Nephron (organoid): ENCODE data around the gene SLC38A9.

Source experiments
- H3K27ac Mint-ChIP-seq, 3 experiments: 2 replicates each; pipeline ENCODE4 v1.8.0; 2020; ENCODE audit warnings: mixed read lengths in 3 of 3, mild to moderate bottlenecking in 2 of 3, moderate library complexity in 1 of 3
- H3K27me3 Mint-ChIP-seq: 2 replicates; pipeline ENCODE4 v1.8.0; 2021; ENCODE audit warnings: low read depth, mild to moderate bottlenecking, moderate library complexity, mixed read lengths
- H3K36me3 Mint-ChIP-seq: 2 replicates; pipeline ENCODE4 v1.8.0; 2020; ENCODE audit warnings: low read depth, mixed read lengths
- H3K4me1 Mint-ChIP-seq: 2 replicates; pipeline ENCODE4 v1.8.0; 2020; ENCODE audit warnings: mixed read lengths
- H3K4me3 Mint-ChIP-seq, 3 experiments: 2 replicates each; pipeline ENCODE4 v1.8.0; 2020; ENCODE audit warnings: mild to moderate bottlenecking in 3 of 3, mixed read lengths in 3 of 3, moderate library complexity in 2 of 3
- H3K9me3 Mint-ChIP-seq: 2 replicates; pipeline ENCODE4 v1.8.0; 2020; ENCODE audit warnings: mixed read lengths
- TF ChIP-seq, protein P1 (sequence below), 3 experiments: fragments of 200-600 bp; sonication (generic); IDR thresholded peaks; one replicate each; pipeline ENCODE4 v1.5.0; 2021; ENCODE audit warnings: antibody characterized with exemption in 3 of 3; ENCODE audit not compliant: unreplicated experiment in 3 of 3

Gene SLC38A9

DNA sequence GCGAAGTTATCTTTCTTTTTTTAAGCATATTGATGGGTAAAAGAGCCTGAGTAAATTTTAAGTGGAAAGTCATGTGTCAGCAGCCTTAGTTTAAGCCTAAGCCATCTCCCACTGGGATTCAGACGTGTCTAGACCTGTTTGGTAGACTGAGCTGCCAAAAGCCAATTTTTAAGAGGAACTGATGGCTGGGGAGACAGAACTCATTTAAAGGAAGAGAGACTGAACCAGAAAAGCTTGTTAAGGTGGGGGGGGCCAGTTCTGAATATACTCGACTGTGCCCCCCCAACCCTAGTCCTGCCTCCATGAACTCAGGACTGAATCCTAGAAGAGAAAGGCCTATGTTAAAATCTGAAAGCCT lies 119.0 kb downstream of the SLC38A9 start:
- TF ChIP-seq, protein P1, sequence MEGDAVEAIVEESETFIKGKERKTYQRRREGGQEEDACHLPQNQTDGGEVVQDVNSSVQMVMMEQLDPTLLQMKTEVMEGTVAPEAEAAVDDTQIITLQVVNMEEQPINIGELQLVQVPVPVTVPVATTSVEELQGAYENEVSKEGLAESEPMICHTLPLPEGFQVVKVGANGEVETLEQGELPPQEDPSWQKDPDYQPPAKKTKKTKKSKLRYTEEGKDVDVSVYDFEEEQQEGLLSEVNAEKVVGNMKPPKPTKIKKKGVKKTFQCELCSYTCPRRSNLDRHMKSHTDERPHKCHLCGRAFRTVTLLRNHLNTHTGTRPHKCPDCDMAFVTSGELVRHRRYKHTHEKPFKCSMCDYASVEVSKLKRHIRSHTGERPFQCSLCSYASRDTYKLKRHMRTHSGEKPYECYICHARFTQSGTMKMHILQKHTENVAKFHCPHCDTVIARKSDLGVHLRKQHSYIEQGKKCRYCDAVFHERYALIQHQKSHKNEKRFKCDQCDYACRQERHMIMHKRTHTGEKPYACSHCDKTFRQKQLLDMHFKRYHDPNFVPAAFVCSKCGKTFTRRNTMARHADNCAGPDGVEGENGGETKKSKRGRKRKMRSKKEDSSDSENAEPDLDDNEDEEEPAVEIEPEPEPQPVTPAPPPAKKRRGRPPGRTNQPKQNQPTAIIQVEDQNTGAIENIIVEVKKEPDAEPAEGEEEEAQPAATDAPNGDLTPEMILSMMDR (IDR thresholded peaks at IDR 0.05; ENCODE audit: unreplicated experiment in 3 of 3), result no peak
- Mint-ChIP-seq H3K4me1 (peaks cover 40% of the 10 kb centered on the region), H3K9me3 (no peaks in the 10 kb centered on the region), H3K36me3 (no peaks in the 10 kb centered on the region), H3K27me3 (no peaks in the 10 kb centered on the region), H3K27ac (peak overlapping the region in 2 of 3 experiments; percentile 43 to 55), H3K4me3 (no peak overlapping the region)

DNA sequence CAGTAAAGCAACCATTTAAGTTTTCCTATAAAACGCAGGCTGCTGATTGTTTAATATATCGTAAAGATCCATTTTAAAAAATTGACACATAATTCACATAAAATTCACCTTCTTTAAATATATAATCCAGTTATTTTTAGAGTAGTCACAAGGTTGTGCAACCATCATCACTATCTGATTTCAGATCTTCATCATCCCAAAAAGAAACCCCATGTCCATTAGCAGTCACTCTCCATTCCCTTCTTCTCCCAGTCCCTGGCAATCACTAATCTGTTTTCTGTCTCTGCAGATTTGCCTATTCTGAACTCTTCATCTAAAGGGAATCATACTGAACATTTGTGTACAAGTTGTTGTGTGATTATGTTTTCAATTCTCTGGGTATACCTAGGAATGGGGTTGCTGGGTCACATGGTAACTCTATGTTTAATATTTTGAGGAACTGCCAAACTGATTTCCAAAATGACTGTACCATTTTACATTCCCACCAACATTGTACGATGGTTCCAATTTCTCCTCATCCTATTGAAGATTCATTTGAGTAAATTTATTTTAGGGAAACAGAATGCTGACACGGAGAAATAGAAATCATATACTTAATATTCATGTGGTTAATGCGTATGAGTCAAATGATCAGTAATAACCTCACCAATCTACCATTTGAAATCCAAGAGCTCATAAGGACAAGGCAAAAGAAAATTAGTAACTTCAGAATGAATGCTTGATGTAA lies 119.6 kb downstream of the SLC38A9 start:
- H3K4me3 Mint-ChIP-seq, result no peak overlapping the region
- peaks cover 35% of the 10 kb centered on the region for H3K4me1 Mint-ChIP-seq
- H3K9me3 Mint-ChIP-seq, result no peaks in the 10 kb centered on the region
- H3K27me3 Mint-ChIP-seq, result no peaks in the 10 kb centered on the region
- TF ChIP-seq, protein P1 (IDR thresholded peaks at IDR 0.05; ENCODE audit: unreplicated experiment in 3 of 3), result no peak
- peak overlapping the region in 2 of 3 experiments; percentile 43 to 55 for H3K27ac Mint-ChIP-seq
- no peaks in the 10 kb centered on the region for H3K36me3 Mint-ChIP-seq

DNA sequence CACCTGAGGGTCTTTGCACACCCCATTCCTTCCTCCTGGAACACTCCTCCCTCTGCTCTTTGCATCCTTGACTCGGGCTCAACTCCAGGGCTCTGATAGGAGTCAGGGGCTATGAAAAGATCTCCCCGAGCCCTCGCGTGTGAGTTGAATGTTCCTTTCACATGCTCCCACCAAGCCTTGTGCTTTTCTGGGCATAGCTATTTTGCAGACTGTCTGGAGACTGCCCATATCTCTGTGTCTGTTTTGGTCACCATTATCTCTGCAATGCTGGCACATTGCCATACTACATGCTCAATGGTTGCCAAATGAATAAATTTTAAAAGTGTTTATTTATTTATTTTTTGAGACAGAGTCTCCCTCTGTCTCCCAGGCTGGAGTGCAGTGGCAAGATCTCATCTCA lies 120.4 kb downstream of the SLC38A9 start:
- Mint-ChIP-seq H3K4me1 (peaks cover 26% of the 10 kb centered on the region), H3K27me3 (no peaks in the 10 kb centered on the region), H3K4me3 (no peak overlapping the region), H3K36me3 (no peaks in the 10 kb centered on the region), H3K27ac (peak overlapping the region; percentile 50 to 88 (median 85)), H3K9me3 (no peaks in the 10 kb centered on the region)
- TF ChIP-seq, protein P1 (IDR thresholded peaks at IDR 0.05; ENCODE audit: unreplicated experiment in 3 of 3), result no peak

DNA sequence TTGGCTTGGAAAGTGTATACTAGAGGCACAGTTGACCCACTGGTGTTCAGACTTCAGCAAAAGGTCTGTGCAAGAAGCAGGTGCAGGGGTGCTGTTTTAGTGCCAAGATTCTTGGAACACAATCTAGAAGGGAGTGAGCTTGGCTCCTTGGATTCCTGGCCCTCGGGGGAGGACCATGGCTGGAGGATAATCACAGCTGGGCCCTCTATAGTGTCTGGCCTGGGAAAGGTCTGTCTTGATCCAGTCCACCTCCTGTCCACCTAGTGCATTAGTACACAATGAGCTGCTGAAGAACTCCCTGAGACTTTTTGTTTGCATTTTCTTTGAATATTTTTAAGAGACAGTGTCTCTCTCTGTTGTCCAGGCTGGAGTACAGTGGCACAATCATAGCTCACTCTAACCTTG lies 126.9 kb downstream of the SLC38A9 start:
- no peaks in the 10 kb centered on the region for H3K27me3 Mint-ChIP-seq
- H3K9me3 Mint-ChIP-seq, result no peaks in the 10 kb centered on the region
- H3K4me1 Mint-ChIP-seq, result peaks cover 28% of the 10 kb centered on the region
- H3K4me3 Mint-ChIP-seq, result no peak overlapping the region
- no peaks in the 10 kb centered on the region for H3K36me3 Mint-ChIP-seq
- TF ChIP-seq, protein P1 (IDR thresholded peaks at IDR 0.05; ENCODE audit: unreplicated experiment in 3 of 3), result no peak
- H3K27ac Mint-ChIP-seq, result peak overlapping the region in 2 of 3 experiments; percentile 49 to 54

DNA sequence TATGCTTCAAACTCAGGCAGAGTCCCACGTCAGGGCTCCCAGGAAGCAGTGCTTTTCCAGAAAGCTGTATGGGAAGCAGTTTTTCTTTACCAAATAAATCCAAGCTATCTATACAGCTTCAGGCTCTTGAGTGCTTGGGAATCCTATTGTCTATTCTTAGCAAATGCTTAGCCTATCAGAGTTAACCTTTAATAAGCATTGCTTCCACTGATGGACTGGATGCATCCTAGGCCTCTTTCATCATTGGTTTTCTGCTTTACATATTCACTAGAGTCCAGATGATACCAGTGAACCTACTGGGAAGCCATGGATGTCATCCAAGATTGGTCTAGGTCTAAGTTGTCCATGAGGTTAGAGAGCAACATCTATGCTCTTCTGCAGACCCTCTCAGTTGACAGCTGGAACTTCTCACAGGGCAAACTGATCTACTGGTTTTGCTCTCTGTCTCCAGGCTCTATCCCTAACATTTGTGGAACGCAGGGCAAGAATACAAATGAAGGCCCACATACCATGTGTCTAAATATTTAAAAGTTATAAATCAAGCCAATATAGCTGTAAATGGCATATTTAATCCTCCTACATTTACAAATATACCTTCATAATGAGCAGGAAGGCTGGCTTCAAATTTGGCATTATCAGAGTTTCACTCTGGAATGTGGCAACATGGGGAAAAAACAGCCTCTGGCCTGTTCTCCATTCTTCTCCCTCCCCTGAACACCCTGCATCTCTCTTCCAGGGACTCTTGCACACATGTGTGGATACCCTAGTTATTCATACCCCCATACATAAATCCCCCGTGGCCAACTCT lies 127.5 kb downstream of the SLC38A9 start:
- H3K27ac Mint-ChIP-seq, result peak overlapping the region in 2 of 3 experiments; percentile 54 to 70

More for the DNA sequence above, 127.5 kb downstream of the SLC38A9 start:
- Mint-ChIP-seq H3K36me3 (no peaks in the 10 kb centered on the region), H3K9me3 (no peaks in the 10 kb centered on the region), H3K4me1 (peaks cover 28% of the 10 kb centered on the region), H3K4me3 (no peak overlapping the region), H3K27me3 (no peaks in the 10 kb centered on the region)
- TF ChIP-seq, protein P1 (IDR thresholded peaks at IDR 0.05; ENCODE audit: unreplicated experiment in 3 of 3), result no peak
